ENCODE measurements around the gene ZC3HAV1L.
"Not testable (repeated sequence)": the region's sequence is repeated elsewhere in the genome, so short reads cannot be mapped to it uniquely, and the experiment has no call there.

ZC3HAV1L gene

DNA sequence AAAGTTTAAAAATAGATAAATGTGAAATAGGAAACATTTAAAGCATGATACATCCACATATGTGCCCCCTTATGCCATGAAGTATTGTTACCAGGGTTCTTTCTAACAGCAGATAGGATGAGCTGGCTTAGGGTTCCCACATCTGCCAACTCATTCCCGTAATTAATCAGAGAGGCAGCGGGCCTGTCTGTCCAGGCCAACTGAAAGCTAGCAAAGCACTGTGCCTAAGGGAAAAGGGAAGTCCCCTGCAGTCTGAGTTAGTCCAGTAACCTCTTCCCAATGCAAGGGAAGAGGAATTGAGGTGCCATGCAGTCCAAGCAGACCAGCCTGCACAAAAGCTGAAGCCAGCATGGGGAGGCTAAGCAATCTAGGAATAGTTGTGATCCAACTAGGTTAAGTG is 18.3 kb upstream of the ZC3HAV1L start:
- no peak for DNase-seq (ENCODE audit: low read depth)

DNA sequence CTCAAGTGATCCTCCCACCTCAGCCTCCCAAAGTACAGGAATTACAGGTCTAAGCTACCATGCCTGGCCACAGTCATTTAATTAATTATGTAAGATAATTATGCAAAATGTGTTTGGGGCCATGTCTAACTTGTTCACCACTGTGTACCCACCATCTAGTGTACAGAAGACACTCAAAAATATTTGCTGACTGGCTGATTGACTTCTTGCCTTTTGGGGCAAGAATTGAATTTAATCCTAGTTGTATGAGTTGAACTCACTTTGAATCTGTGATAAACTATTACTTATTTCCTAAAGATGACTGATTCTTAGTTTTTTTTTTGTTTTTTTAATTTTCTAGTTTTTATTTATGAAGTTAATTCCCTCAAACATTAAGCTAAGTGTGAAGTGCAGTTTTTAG is 15.8 kb upstream of the ZC3HAV1L start:
- DNase-seq (ENCODE audit: low read depth): no peak

DNA sequence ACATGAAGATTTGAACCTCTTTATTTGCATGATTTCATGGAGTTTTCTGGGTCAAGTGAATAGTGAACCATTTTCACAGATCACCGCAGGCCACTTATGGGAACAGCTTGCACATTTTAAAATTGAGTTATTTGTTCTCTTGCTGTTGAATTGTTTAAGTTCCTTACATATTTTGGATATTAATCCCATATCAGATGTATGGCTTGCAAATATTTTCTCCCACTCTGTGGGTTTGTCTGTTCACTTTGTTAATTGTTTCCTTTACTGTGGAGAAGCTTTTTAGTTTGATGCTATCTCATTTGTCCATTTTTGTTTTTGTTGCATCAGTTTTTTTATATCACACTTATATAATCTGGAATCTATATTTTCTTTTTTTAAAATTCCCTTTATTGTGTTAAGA is 14.1 kb upstream of the ZC3HAV1L start:
- DNase-seq (ENCODE audit: low read depth): no peak

DNA sequence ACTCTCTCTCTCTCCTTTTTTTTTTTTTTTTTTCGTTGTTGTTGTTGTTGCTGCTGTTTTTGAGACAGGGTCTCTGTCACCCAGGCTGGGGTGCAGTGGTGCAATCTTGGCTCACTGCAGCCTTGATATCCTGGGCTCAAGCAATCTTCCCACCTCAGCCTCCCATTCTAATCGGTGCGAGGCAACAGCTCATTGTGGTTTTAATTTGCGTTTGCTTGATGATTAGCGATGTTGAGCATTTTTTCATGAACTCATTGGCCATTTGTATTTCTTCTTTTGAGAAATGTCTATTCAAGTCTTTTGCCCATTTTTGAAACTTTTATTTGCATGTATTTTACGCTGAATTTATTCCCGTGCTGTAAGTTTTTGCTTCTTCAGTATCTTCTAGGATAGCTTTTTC is 13.3 kb upstream of the ZC3HAV1L start:
- DNase-seq (ENCODE audit: low read depth): no peak

DNA sequence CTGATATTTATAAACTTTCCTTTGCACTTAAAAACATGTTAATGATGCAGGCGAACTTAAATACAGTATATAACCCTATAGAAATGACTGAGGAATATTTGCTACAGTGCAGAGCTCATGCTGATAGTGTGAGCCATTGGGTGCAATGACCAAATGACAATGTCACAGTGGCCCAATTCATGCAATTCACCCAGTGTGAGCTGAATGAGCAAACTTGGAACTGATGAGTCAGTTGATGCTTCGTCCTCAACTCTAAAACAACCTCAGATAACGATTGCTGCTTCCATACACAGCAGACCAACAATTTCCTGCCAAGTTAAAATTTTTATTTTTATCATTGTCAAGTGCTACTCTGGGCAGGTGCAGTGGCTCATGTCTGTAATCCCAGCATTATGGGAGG is 12.1 kb upstream of the ZC3HAV1L start:
- no peak for DNase-seq (ENCODE audit: low read depth)

DNA sequence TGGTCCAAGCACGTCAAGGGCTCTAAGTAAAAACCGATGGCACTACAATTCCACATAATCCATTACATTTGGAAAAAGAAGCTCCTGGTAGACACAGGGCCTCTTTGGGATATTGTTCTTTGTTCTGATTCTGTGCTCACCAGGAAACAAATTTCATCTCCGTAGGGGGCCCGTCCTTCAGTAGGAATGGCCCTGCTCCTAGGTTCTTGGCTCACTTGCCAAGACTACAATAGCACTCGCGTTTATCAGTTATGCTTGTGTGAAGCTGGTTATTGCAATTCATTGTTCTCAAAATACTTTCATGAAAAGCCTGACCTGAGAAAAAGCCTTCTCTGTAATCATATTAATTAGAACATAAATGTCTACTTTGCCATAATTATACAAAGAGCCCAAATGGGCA is 10.3 kb upstream of the ZC3HAV1L start:
- DNase-seq (ENCODE audit: low read depth): no peak

DNA sequence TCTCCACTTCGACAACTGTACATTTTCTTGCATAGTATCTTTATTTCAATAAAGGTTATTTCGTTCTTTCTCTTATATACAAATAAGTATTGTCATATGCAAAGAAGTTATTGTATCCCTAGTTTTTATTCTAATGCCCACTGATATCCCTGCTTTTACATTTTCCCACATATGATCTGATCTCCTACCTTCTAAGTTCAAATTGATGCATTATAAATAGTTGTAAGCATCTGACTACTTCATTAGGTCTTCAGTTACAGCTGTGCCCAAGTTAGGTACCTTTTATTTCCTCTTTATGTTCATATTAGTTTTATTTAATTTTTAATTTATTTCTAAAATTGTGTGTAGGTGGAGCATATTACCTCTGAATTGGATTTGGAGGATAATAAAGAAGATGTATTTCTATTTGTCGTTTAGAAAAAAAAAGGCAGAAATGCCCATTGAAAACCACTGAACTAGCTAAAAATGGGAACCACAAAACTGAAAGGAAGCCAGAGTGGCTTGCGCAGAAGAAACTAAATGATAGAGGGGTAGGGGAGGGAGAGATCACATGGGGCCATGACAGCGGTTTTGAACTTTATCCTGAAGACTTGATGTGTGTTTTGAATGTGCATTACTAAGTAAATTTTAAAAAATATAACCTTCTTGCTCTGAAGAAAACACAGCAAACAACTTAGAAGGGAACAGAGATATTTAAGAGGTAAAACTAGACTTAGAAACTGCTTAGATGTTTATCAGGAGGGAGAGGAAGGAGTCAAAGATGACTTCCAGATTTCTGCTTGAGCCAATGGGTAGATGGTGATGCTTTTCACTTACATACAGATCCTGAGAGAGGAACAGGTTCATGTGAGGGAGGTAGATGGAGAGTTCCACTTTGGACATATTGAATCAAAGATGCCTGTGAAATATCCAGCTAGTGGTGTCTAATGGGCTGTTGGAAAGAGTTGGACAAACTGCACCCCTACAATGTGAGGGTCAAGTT is 9.3 kb upstream of the ZC3HAV1L start:
- no peak for DNase-seq (ENCODE audit: low read depth)

DNA sequence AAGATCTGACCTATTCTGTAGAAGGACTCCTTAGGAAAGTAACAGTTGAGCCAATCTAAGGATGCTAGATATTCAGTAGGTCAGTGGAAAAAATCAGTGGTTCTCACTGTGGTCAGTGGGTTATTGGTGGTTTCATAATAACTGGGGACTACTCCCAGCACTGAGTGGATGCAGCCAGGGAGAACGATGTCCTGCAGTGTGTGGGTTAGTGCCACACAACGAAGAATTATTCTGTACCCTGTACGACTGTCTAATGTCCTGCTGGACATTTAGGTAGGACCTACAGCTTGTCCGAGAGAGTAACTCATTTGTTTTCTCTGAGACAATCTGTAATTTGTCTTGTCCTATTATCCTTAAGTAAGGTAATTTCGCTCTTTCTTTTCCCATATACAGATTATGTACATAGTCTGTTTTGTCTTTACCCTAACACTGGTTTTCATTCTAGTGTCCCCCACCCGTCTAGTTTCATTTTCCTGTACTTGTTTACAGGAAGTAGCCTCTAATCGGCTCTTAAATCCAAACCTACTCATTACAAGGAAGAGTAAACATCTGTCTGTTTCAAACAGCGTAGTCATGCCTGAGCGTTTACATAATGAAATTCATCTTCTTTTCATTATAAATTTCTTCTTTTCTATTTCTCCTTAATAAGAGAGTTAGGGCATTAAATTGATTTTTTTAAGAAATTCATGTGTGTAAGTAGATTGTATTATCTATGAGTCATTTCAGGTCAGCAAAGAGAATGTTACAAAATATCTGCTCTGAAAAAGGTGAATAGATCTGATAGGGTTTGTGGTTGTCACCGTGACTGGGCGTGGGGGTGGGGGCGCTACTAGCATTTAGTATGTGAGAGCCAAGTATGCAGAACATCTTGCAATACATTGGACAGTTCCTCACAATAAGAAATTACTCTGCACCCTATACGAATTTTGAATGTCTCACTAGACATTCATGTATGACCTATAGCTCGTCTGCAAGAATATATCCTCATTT is 8.3 kb upstream of the ZC3HAV1L start:
- DNase-seq (ENCODE audit: low read depth): peak; percentile 67

DNA sequence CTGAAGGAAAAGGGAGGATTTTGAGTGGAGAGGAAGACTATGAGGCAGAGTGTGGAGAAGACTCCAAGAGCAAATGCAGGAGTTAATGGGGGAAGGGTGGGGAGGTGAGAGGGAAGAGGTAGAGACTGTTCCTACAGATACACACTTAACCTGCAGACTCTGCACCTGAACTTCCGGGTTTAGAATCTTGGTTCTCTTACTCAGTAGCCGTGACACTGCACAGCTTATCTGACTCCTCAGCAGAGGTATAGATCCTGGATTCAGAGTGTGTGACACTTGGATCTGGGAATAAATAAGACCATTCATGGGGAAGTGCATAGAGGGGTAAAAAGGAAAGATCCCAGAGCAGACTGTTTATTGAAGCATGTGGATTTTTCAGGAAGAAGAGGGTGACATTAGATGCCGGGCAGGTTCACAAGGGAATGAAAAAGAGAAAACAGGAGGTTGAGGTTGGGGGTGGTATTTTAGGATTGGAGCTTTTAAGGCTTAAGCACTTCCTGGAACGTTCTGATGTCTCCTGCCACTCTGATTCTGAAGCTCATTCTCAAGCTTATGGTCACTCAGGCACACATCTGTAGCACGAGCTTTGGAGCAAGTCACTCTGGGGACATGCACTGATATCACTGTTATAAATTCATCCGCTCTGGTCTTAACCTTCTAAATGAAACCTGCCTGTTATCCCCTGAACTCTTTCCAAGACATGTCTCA is 5.7 kb upstream of the ZC3HAV1L start:
- DNase-seq (ENCODE audit: low read depth): no peak

DNA sequence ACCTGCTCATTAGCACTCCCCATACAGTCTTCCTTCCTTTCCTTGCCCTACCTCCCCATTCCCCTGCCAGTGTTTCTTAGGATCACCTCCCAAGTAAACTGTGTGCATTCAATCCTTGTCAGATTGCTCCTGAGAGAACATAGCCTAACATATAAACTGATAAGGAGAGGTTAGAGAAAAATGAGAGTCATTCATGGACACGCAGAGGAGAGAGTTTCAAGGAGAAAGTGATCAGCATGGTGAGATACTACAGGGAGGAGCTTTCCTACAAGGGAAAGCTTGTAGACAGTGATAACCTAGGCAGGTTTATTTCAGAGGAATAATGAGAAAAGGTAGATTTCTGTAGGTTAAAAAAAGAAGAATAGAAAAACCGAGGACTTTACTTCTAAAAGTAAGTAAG is 2.8 kb upstream of the ZC3HAV1L start:
- no peak for DNase-seq (ENCODE audit: low read depth)

DNA sequence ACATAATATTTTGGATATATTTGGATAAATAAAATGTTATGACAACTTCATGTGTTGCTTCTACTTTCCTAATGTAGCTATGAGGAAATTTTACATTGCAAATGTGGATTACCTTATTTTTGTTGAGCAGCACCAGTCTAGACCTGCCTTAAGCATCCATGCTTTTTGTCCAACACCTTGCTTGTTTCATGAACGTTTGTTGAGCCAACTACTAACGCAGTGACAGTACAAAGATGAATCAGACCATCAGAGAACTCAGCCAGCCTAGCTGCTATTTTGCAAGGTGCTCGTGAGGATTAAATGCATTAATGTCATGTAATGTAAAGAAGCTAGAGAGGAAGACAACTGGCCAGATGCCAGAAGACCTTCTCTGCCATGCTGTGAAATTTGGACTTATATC is 1.1 kb upstream of the ZC3HAV1L start:
- no peak for DNase-seq (ENCODE audit: low read depth)

DNA sequence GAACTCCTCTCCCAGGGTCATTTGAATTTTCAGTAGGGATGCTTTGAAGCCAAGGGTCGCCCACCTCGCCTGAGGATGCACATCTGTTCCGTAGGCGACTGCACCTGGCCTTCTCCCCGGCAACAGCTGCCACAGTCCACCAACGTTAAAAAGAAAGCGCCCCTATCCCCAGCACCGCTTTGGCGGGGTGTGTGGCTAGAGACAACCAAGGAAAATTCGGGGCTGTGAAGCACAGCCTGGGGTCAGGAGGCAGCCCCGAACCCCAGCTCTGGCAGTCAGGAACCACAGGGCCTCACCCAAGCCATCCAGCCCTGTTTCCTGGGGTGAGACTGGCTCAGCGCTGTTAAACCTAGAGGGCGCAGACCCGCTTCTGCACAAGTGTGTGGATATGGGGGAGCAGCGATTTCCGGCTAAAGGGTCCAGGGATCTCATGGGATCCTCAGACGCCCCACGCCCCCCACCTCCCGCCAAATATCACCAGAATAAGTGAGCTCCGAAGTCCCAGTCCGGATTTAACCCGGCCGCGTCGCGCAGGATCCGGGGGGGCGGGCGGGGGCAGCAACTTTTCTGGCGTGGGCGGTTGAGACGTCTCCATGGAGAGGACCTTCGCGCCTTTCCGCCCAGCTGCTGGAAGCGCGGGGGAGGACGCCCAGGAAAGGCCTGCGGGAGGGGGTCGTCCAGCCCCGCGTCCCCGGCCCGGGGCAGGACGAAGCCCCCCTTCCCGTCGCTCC is 822 bp downstream of the ZC3HAV1L start:
- peak; percentile 5 for DNase-seq (ENCODE audit: low read depth)

DNA sequence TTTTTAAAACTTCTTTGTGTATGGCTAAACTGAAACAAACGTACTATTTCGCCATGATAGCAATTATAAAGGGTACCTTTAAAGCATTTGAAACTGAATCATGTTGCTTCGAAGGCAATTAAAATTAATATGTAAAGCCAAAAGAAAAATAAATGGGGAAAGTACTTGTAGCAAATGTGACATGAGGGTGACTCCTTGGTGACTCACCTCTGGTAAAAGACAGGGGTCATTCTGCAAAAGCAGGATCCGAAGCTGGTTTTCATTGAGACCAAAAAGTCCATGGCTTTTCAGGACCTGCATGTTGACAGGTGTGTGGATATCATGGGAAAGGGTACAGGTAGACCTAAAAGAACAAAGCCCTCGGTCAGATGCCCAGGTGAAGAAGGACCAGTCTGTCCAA is 1.5 kb downstream of the ZC3HAV1L start:
- no peak for DNase-seq (ENCODE audit: low read depth)

DNA sequence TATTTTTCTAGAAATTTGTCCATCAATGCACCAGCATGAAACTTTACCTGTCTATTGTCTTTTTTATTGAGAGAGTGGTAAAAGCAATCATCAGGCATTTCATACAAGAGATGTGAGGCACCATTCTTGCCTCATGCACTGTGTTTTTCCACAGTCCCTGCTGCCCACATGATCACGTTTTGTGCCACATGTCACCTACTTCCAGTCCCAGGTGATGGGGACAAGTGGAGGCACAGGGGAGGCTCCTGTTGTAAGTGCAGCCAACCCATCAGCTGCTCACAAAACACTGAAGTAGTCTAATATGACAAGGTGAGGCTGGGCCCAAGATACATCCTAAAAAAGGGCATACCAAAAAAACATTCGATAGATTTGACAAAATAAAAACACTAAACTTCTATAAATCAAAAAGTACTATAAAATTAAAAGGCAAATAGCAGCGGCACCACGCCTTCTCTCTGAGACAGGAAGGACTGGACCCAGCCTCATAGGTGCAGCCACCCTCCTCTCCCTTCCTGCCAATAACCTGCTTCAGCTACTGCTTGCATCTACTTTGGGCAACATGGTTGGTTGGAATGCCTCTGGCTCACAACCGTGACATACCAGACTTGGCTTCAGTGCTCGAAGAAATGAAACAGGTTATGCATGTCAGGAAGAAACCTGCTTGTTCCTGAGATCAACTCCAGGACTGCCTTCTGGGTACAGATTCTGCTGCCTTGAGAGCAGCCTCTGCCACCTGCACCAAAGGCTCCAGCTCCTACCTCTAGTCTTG is 2.3 kb downstream of the ZC3HAV1L start:
- no peak for DNase-seq (ENCODE audit: low read depth)

DNA sequence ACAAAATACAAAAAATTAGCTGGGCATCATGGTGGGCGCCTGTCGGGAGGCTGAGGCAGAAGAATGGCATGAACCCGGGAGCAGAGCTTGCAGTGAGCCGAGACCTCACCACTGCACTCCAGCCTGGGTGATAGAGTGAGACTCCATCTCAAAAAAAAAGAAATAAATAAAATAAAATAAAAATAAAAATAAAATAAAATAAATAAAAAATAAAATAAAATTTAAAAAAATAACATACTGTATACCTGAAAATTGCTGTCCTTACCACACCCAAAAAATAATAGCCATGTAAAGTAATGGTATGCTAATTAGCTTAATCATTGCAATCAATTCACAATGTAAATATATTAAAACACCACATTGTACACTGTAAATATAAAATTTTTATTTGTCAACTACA is 3.4 kb downstream of the ZC3HAV1L start:
- DNase-seq (ENCODE audit: low read depth): no peak

DNA sequence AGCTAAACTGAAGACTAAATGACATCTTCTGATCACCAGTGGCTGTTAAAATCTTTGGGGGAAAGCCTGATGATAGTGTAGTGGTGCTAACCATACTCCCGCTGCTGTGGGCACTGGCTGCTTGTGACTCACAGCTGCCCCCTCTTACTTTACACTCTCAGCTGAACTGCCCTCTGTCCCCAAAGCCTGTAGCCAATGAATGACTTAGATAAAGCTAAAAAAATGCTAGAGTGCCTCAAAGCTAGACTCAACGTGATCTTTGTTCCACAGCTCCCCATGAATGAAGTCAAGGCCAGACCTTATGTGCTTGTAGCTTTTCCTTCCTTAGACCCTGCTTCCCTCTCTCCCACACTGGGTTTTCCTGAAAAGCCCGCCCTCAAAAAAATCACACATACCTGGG is 6.5 kb downstream of the ZC3HAV1L start:
- no peak for DNase-seq (ENCODE audit: low read depth)

DNA sequence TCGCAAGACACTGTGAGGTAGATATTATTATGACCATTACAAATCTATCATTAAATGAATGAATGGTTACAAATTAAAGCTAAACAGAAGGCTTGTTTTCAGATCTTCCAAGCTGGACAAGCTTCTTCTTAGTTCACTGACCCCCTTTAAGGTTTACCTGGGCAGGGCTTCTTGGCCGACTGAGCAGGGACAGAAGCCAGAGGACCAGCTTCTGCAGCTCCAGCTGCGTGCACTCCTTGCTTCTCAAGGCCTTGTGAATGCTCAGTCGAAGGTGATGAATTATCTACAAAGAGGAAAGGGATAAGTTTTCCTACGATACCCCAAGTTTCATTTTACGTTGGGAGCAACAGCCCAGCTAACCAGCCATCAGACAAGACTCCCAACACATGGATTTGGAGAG is 9.3 kb downstream of the ZC3HAV1L start:
- DNase-seq (ENCODE audit: low read depth): no peak

DNA sequence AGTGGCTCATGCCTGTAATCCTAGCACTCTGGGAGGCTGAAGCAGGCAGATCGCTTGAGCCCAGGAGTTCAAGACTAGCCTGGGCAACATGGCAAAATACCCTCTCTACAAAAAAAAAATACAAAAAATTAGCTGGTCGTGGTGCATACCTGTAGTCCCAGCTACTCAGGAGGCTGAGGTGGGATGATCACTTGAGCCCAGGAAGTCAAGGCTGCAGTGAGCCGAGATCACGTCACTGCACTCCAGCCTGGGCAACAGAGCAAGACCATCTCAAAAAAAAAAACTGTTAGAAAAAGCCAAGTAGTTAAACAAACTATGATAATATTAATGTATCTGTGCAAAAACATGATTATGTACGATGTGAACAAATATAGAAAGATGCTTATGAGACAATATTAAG is 10.0 kb downstream of the ZC3HAV1L start:
- DNase-seq (ENCODE audit: low read depth): not testable (repeated sequence)

DNA sequence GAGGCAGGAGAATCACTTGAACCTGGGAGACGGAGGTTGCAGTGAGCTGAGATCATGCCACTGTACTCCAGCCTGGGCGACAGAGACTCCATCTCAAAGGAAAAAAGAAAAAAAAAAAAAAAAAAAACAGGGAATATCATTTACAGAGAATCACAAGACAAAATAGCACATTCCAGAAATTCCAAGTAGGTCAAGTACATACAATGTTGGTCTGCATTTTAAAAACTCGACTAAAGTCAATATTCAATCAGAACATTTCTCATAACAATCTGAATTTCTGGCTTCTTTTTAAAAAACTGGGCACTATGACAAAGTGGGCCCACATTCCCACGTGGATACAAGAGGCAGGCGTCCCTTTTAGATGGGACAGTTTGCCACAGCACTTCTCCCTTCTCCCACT is 12.8 kb downstream of the ZC3HAV1L start:
- DNase-seq (ENCODE audit: low read depth): no peak

DNA sequence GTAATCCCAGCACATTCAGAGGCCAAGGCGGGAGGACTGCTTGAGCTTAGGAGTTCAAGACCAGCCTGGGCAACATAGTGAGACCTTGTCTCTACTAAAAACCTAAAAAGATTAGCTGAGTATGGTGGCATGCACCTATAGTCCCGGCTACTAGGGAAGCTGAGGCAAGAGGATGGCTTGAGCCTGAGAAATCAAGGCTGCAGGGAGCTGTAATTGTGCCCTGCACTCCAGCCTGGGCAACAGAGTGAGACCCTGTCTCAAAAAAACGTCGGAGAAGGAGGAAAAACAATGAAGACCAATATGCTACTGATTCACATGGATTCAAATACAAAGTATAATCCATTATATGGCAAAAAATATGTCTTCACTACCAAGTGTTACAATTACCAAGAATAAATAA is 13.6 kb downstream of the ZC3HAV1L start:
- DNase-seq (ENCODE audit: low read depth): no peak

DNA sequence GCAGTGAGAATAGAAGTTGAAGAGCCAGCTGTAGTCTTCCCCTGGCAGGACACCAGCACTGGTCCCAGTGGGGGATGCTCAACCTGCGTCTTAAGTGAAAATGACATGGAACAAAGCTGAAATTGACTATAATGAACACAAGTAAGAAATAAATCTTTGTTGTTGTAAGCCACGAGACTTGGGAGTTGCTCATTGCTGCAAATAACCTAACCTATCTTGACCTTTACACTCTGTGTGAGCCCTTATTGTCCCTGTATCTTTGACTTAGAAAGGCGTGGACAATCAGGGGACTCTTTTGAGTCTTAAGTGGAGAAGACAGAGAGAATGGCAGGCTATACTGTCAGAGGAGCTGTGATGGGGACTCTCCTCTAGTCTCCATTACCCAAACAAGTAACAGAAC is 16.9 kb downstream of the ZC3HAV1L start:
- DNase-seq (ENCODE audit: low read depth): no peak

Data from activated T-helper 9 cell treated with anti-CD3 and anti-CD28 coated beads, Interleukin-2, amount 50 U/mL, for 16 hours (primary cell).